ENCODE results near the gene RNF44.

Gene RNF44

GRCh38 chr5:176536902-176537553 lies at the start of gene RNF44:
TSS of gene RNF44 (minus strand) at chr5:176537402. CDS start at chr5:176532472, 4,930 bp downstream.
- peak; percentile 81 for DNase-seq

- DNase-seq = no peak
Measured at GRCh38 chr5:176583076-176583475, 45.9 kb upstream of the RNF44 start.

- DNase-seq = no peak
Measured at GRCh38 chr5:176581361-176581760, 44.2 kb upstream of the RNF44 start.

GRCh38 chr5:176579323-176579722 lies 42.1 kb upstream of the RNF44 start:
- DNase-seq = no peak

- DNase-seq = no peak
Measured at GRCh38 chr5:176578391-176578808, 41.2 kb upstream of the RNF44 start.

GRCh38 chr5:176577312-176578176 lies 40.3 kb upstream of the RNF44 start:
- DNase-seq = no peak

GRCh38 chr5:176575488-176576422 lies 38.6 kb upstream of the RNF44 start:
- DNase-seq = no peak

- no peak for DNase-seq
Measured at GRCh38 chr5:176575066-176575465, 37.9 kb upstream of the RNF44 start.

GRCh38 chr5:176574297-176574591 lies 37.0 kb upstream of the RNF44 start:
- DNase-seq = no peak

- no peak for DNase-seq
Measured at GRCh38 chr5:176573564-176574296, 36.5 kb upstream of the RNF44 start.

GRCh38 chr5:176570044-176570443 lies 32.8 kb upstream of the RNF44 start:
- no peak for DNase-seq

GRCh38 chr5:176568657-176569056 lies 31.5 kb upstream of the RNF44 start:
- no peak for DNase-seq

- no peak for DNase-seq
Measured at GRCh38 chr5:176565760-176566288, 28.6 kb upstream of the RNF44 start.

- no peak for DNase-seq
Measured at GRCh38 chr5:176564002-176564401, 26.8 kb upstream of the RNF44 start.

- no peak for DNase-seq
Measured at GRCh38 chr5:176562189-176562588, 25.0 kb upstream of the RNF44 start.

GRCh38 chr5:176561259-176561658 lies 24.1 kb upstream of the RNF44 start:
- no peak for DNase-seq

GRCh38 chr5:176560364-176560763 lies 23.2 kb upstream of the RNF44 start:
- no peak for DNase-seq

- no peak for DNase-seq
Measured at GRCh38 chr5:176559683-176560082, 22.5 kb upstream of the RNF44 start.

- no peak for DNase-seq
Measured at GRCh38 chr5:176557846-176558245, 20.6 kb upstream of the RNF44 start.

- no peak for DNase-seq
Measured at GRCh38 chr5:176553260-176554085, 16.3 kb upstream of the RNF44 start.

- no peak for DNase-seq
Measured at GRCh38 chr5:176552332-176552869, 15.2 kb upstream of the RNF44 start.

Measured in NCI-H187 treated with DMSO at 0.1 percent for 48 hours (cell line).